PC-3 (cell line): ENCODE results near the gene EPN1. TPM values are rescaled to one million over a fixed set of nuclear protein-coding genes. Genes with fewer than 3 reads are reported as not detected.

Experiments used
- ATAC-seq: fragments of 200-7000 bp; cut with Tn5 transposase; 2 replicates; pipeline ENCODE4 v1.9.1; 2020; ENCODE audit warnings: mild to moderate bottlenecking, moderate library complexity
- BruUV-seq: library from RNA; stranded (reverse); fragments of 400-500 nt; replicated peaks from 2 replicates; lab custom pipeline; 2021; lab: Mats Ljungman, UMichigan
- CTCF ChIA-PET: fragments of 300-600 bp; sonication (Branson Sonifier 250); formaldehyde crosslinking; loops from one replicate; lab custom pipeline; 2022; ENCODE audit warnings: antibody characterized with exemption; lab: Charles Lee
- POLR2A ChIA-PET: fragments of 300-600 bp; sonication (Branson Sonifier 250); formaldehyde crosslinking; loops from one replicate; lab custom pipeline; 2022; ENCODE audit warnings: antibody characterized with exemption; ENCODE audit not compliant: unreplicated experiment; lab: Charles Lee
- DNase-seq: peaks from one replicate; pipeline ENCODE4 v3.0.0-alpha.2; 2015
- H2AFZ ChIP-seq: fragments of 300-600 bp; sonication (generic); 2 replicates; pipeline ENCODE4 v1.6.0; 2016; ENCODE audit warnings: antibody characterized with exemption, low read length
- H3F3A ChIP-seq: fragments of 300-600 bp; sonication (generic); one replicate; pipeline ENCODE4 v1.6.0; 2017; ENCODE audit warnings: antibody characterized with exemption, low read length, control low read depth, mild to moderate bottlenecking; ENCODE audit not compliant: unreplicated experiment
- H3K27ac ChIP-seq: fragments of 300-600 bp; sonication (generic); 2 replicates; pipeline ENCODE4 v1.5.1; 2016; ENCODE audit warnings: mild to moderate bottlenecking, low read length
- H3K27me3 ChIP-seq: fragments of 300-600 bp; sonication (generic); 2 replicates; pipeline ENCODE4 v1.6.1; 2016; ENCODE audit warnings: low read length, mixed read lengths
- H3K36me3 ChIP-seq: fragments of 300-600 bp; sonication (generic); 2 replicates; pipeline ENCODE4 v1.6.1; 2016; ENCODE audit warnings: low read depth, mixed run types, low read length, mixed read lengths
- H3K4me1 ChIP-seq: fragments of 300-600 bp; sonication (generic); 2 replicates; pipeline ENCODE4 v1.5.1; 2016; ENCODE audit warnings: low read length; ENCODE audit not compliant: insufficient read depth
- H3K4me2 ChIP-seq: fragments of 300-600 bp; sonication (generic); 2 replicates; pipeline ENCODE4 v1.6.0; 2016; ENCODE audit warnings: low read length
- H3K4me3 ChIP-seq: fragments of 300-600 bp; sonication (generic); 2 replicates; pipeline ENCODE4 v1.5.1; 2016; ENCODE audit warnings: mild to moderate bottlenecking, low read length, mixed read lengths
- H3K79me2 ChIP-seq: fragments of 300-600 bp; sonication (generic); 2 replicates; pipeline ENCODE4 v1.6.1; 2017; ENCODE audit warnings: low read length, mixed read lengths
- H3K9ac ChIP-seq: fragments of 300-600 bp; sonication (generic); 2 replicates; pipeline ENCODE4 v1.6.0; 2016; ENCODE audit warnings: mild to moderate bottlenecking, low read length
- H3K9me2 ChIP-seq: fragments of 300-600 bp; sonication (generic); replicated peaks from 2 replicates; pipeline ENCODE4 v1.6.1; 2016; ENCODE audit warnings: mixed run types, low read length, mixed read lengths
- H3K9me3 ChIP-seq: fragments of 300-600 bp; sonication (generic); 2 replicates; pipeline ENCODE4 v1.6.1; 2016; ENCODE audit warnings: low read length, mixed read lengths
- H4K20me1 ChIP-seq: fragments of 300-600 bp; sonication (generic); 2 replicates; pipeline ENCODE4 v1.6.1; 2016; ENCODE audit warnings: low read length, mixed read lengths
- CTCF ChIP-seq: fragments of 300-600 bp; sonication (generic); conservative IDR thresholded peaks from 2 replicates; pipeline ENCODE4 v1.5.1; 2017; ENCODE audit warnings: antibody characterized with exemption, low read depth, mild to moderate bottlenecking, low read length
- EZH2 ChIP-seq: fragments of 300-600 bp; sonication (generic); IDR thresholded peaks from one replicate; pipeline ENCODE4 v1.6.1; 2017; ENCODE audit warnings: antibody characterized with exemption, mild to moderate bottlenecking, low read length; ENCODE audit not compliant: unreplicated experiment
- EZH2phosphoT487 ChIP-seq: fragments of 300-600 bp; sonication (generic); IDR thresholded peaks from 2 replicates; pipeline ENCODE4 v1.6.1; 2018; ENCODE audit warnings: mild to moderate bottlenecking, antibody characterized with exemption, low read length, borderline replicate concordance
- intact Hi-C: fragments of 100-400 bp; cut with micrococcal nuclease; formaldehyde crosslinking; loops from 2 replicates; pipeline ENCODE4 v1.9.0; 2023
- total RNA-seq: library from RNA; depleted of rRNA; stranded (reverse); fragments of >200 nt; gene quantifications from 2 replicates; pipeline ENCODE4 v1.2.3, GENCODE V29; 2014

The EPN1 gene
- total RNA-seq, 1 experiment from 2014 or later: 203 TPM

GRCh38 chr19:55649268-55650125 lies 25.5 kb upstream of the EPN1 start:
- H3F3A ChIP-seq: peaks cover 5% of the 10 kb centered on the region
- no peak overlapping the region for H3K9ac ChIP-seq
- no peaks in the 10 kb centered on the region for H3K27me3 ChIP-seq
- no peak overlapping the region for H2AFZ ChIP-seq
- BruUV-seq: no TSS peak
- peaks cover 25% of the 10 kb centered on the region for H3K79me2 ChIP-seq
- TF ChIP-seq CTCF (no peak), EZH2 (no peak), EZH2phosphoT487 (no peak)
- H3K4me1 ChIP-seq: peaks cover 26% of the 10 kb centered on the region
- ChIA-PET CTCF (no interaction called here), POLR2A (no interaction called here)
- intact Hi-C loops: no loop called here
- H3K9me3 ChIP-seq: no peaks in the 10 kb centered on the region
- H3K4me2 ChIP-seq: peak overlapping the region; percentile 98; the same call in 1 of the 2 replicates
- H3K9me2 ChIP-seq: no peaks in the 10 kb centered on the region
- no peak overlapping the region for H3K4me3 ChIP-seq
- ATAC-seq (no peak), DNase-seq (no peak)
- 0 out of 2 replicates have a peak, but pooled peaks cover 4% of the 10 kb centered on the region for H4K20me1 ChIP-seq
- H3K36me3 ChIP-seq: peaks cover 13% of the 10 kb centered on the region
- no peak overlapping the region for H3K27ac ChIP-seq

- POLR2A ChIA-PET: no interaction called here
- H3K27ac ChIP-seq: no peak overlapping the region
- ATAC-seq (no peak), DNase-seq (no peak)
- H3K79me2 ChIP-seq: peaks cover 21% of the 10 kb centered on the region
- peaks cover 19% of the 10 kb centered on the region for H3K4me1 ChIP-seq
- no peaks in the 10 kb centered on the region for H3K9me3 ChIP-seq
- no peaks in the 10 kb centered on the region for H3K9me2 ChIP-seq
- no TSS peak for BruUV-seq
- H3K4me2 ChIP-seq: no peak overlapping the region
- no peak overlapping the region for H2AFZ ChIP-seq
- H3K27me3 ChIP-seq: no peaks in the 10 kb centered on the region
- no peak overlapping the region for H3K9ac ChIP-seq
- peaks cover 5% of the 10 kb centered on the region for H3F3A ChIP-seq
- CTCF ChIA-PET: no interaction called here
- no peak for TF ChIP-seq EZH2phosphoT487
- no peak for TF ChIP-seq EZH2
- no peak for TF ChIP-seq CTCF
- intact Hi-C loops: no loop called here
- peaks cover 6% of the 10 kb centered on the region for H3K36me3 ChIP-seq
- H3K4me3 ChIP-seq: no peak overlapping the region
- 0 out of 2 replicates have a peak, but pooled peaks cover 4% of the 10 kb centered on the region for H4K20me1 ChIP-seq
Observed at GRCh38 chr19:55650126-55650557, 24.9 kb upstream of the EPN1 start.
